ENCODE measurements around the gene STAT2.

- no peak for TF ChIP-seq POLR2AphosphoS5 (IDR thresholded peaks at IDR 0.05; ENCODE audit: borderline replicate concordance, low read depth, low read length)
- TF ChIP-seq EZH2 (IDR thresholded peaks at IDR 0.05), result no peak
Observed at GRCh38 chr12:56391721-56392120, 31.8 kb upstream of the STAT2 start.

All from SK-N-MC (cell line).